Thyroid gland (tissue), 4 donors: ENCODE data around the gene URM1.

Experiments
- POLR2A ChIP-seq, 2 donors: fragments of 450-650 bp; IDR thresholded peaks; one replicate each; pipeline ENCODE4 v1.6.1; 2017; ENCODE audit warnings: antibody characterized with exemption in 2 of 2, mild to moderate bottlenecking in 2 of 2, moderate library complexity in 1 of 2
- TF ChIP-seq, protein P1 (sequence below), 6 experiments: fragments of 200-600 bp in 3 of 6; fragments of 450-650 bp in 3 of 6; sonication (generic) in 3 of 6; IDR thresholded peaks; one replicate each; pipeline ENCODE4 v1.5.1; 2016 to 2019; ENCODE audit warnings: antibody characterized with exemption in 6 of 6, mild to moderate bottlenecking in 2 of 6, inconsistent platforms in 1 of 6, moderate library complexity in 1 of 6

DNA sequence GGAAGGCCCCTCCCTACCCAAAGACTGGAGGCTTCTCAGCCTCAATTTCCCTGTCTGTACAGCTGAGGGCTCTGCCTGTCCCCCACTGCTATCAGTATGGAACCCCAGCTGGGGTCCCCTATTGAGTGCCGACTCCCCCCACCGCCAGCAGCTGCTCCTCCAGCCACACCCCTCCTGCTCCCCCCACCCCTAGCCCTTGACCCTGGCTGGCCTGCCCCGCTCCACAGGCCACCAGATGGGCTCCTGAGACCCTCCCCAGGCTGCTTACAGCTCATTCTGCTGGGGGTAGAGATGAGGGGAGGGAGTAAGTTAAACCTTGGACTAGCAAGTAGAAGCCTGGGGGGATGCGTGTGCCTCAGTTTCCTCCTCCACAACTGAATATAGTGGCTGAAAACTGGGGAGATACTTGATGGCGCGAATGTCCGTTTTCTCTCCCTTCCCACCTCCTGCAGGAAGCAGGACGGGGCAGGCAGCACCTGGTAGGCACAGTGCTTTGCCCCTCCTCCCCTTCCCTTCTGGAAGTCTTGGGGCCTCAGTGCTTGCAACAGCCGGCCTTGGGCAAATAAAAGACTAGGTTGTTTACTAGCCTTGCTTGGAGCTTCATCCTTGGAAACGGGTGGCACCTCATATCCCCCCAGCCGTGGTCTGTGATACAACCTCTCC, 19.1 kb downstream of the URM1 start:
- TF ChIP-seq, protein P1, sequence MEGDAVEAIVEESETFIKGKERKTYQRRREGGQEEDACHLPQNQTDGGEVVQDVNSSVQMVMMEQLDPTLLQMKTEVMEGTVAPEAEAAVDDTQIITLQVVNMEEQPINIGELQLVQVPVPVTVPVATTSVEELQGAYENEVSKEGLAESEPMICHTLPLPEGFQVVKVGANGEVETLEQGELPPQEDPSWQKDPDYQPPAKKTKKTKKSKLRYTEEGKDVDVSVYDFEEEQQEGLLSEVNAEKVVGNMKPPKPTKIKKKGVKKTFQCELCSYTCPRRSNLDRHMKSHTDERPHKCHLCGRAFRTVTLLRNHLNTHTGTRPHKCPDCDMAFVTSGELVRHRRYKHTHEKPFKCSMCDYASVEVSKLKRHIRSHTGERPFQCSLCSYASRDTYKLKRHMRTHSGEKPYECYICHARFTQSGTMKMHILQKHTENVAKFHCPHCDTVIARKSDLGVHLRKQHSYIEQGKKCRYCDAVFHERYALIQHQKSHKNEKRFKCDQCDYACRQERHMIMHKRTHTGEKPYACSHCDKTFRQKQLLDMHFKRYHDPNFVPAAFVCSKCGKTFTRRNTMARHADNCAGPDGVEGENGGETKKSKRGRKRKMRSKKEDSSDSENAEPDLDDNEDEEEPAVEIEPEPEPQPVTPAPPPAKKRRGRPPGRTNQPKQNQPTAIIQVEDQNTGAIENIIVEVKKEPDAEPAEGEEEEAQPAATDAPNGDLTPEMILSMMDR (IDR thresholded peaks at IDR 0.05) = no peak
- TF ChIP-seq POLR2A (IDR thresholded peaks at IDR 0.05) = no peak
